C4-2B (cell line): ENCODE results near the gene PITPNC1.

Experiments
- ZFX ChIP-seq: fragments of 450-650 bp; IDR thresholded peaks from 2 replicates; pipeline ENCODE4 v1.6.1; 2017
- TF ChIP-seq, protein P1 (sequence below): fragments of 450-650 bp; conservative IDR thresholded peaks from 2 replicates; pipeline ENCODE4 v1.5.1; 2017; ENCODE audit warnings: mild to moderate bottlenecking

DNA sequence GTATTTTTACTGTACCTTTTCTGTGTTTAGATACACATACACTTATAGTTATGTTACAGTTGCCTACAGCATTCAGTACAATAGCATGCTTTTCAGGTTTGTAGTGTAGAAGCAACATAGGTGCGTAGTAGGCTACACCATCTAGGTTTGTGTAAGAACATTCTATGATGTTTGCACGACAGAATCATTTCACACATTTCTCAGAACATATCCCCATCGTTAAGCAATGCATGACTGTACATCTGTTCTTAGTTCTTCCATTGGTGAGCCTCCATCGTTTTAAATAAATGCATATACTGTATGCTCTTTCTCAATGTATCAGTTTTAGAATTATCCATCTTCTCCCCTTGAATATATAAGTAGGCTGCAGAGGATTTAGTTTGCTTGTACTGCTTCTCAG lies 122.6 kb downstream of the PITPNC1 start:
- TF ChIP-seq, protein P1, sequence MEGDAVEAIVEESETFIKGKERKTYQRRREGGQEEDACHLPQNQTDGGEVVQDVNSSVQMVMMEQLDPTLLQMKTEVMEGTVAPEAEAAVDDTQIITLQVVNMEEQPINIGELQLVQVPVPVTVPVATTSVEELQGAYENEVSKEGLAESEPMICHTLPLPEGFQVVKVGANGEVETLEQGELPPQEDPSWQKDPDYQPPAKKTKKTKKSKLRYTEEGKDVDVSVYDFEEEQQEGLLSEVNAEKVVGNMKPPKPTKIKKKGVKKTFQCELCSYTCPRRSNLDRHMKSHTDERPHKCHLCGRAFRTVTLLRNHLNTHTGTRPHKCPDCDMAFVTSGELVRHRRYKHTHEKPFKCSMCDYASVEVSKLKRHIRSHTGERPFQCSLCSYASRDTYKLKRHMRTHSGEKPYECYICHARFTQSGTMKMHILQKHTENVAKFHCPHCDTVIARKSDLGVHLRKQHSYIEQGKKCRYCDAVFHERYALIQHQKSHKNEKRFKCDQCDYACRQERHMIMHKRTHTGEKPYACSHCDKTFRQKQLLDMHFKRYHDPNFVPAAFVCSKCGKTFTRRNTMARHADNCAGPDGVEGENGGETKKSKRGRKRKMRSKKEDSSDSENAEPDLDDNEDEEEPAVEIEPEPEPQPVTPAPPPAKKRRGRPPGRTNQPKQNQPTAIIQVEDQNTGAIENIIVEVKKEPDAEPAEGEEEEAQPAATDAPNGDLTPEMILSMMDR = no peak
- TF ChIP-seq ZFX = no peak
